HCT116 (cell line): ENCODE data around the gene GPR34. TPM values are rescaled to one million over a fixed set of nuclear protein-coding genes. Genes with fewer than 3 reads are reported as not detected.

ENCODE experiments used
- ATAC-seq: fragments of 200-7000 bp; cut with Tn5 transposase; 2 replicates; pipeline ENCODE4 v1.9.1; 2020; ENCODE audit warnings: mild to moderate bottlenecking, moderate library complexity
- BruUV-seq: library from RNA; stranded (reverse); fragments of 400-500 nt; replicated peaks from 2 replicates; lab custom pipeline; 2021; lab: Mats Ljungman, UMichigan
- CTCF ChIA-PET: fragments of 300-600 bp; sonication (Branson Sonifier 250); formaldehyde crosslinking; loops from one replicate; lab custom pipeline; 2021; ENCODE audit warnings: antibody characterized with exemption; lab: Charles Lee
- POLR2A ChIA-PET: fragments of 300-600, 350-600 bp; sonication (Branson Sonifier 250); formaldehyde crosslinking; loops from one replicate; lab custom pipeline; 2021; ENCODE audit warnings: antibody characterized with exemption; lab: Charles Lee
- RAD21 ChIA-PET, 2 experiments: fragments of 300-600 bp; sonication (Branson Sonifier 250); formaldehyde crosslinking; loops; one replicate each; lab custom pipeline; 2023; ENCODE audit warnings: low total read pairs in 2 of 2; ENCODE audit not compliant: uncharacterized antibody in 2 of 2, unreplicated experiment in 2 of 2, low non-redundant PET in 1 of 2; lab: Charles Lee
- DNase-seq: peaks from one replicate; pipeline ENCODE4 v3.0.0-alpha.2; 2010; ENCODE audit warnings: low read depth, low spot score
- H2AFZ ChIP-seq: fragments of 200-600 bp; shearing (Covaris generic), sonication (generic); 2 replicates; pipeline ENCODE4 v1.6.1; 2017; ENCODE audit warnings: low read depth, mixed run types, mixed read lengths, antibody characterized with exemption, low read length; ENCODE audit not compliant: poor library complexity, severe bottlenecking
- H3K27ac ChIP-seq: 2 replicates; pipeline ENCODE4 v1.5.1; 2012; ENCODE audit warnings: low read depth, low read length
- H3K27me3 ChIP-seq: fragments of 200-600 bp; sonication (generic); 2 replicates; pipeline ENCODE4 v1.6.1; 2016; ENCODE audit warnings: mixed run types, low read length, mixed read lengths; ENCODE audit not compliant: insufficient read depth
- H3K36me3 ChIP-seq, 2 experiments: fragments of 200-500 bp in 1 of 2; fragments of 200-600 bp in 1 of 2; sonication (Bioruptor generic) in 1 of 2; sonication (generic) in 1 of 2; 2 replicates each; pipeline versions ENCODE4 v1.5.1 to v1.6.1; 2014 to 2016; ENCODE audit warnings: low read length in 2 of 2, inconsistent platforms in 1 of 2, mixed read lengths in 1 of 2, mixed run types in 1 of 2; ENCODE audit not compliant: insufficient read depth in 2 of 2, control insufficient read depth in 1 of 2
- H3K4me1 ChIP-seq, 2 experiments: fragments of 200-600 bp in 1 of 2; sonication (generic) in 1 of 2; 2 replicates each; pipeline versions ENCODE4 v1.5.1 to v1.6.1; 2012 to 2017; ENCODE audit warnings: low read length in 2 of 2, inconsistent platforms in 1 of 2, mild to moderate bottlenecking in 1 of 2, mixed read lengths in 1 of 2, mixed run types in 1 of 2, moderate library complexity in 1 of 2; ENCODE audit not compliant: insufficient read depth in 2 of 2, control insufficient read depth in 1 of 2
- H3K4me2 ChIP-seq: fragments of 200-600 bp; sonication (generic); 2 replicates; pipeline ENCODE4 v1.6.1; 2017; ENCODE audit warnings: mixed run types, low read length, mixed read lengths
- H3K4me3 ChIP-seq, 2 experiments: fragments of 200-600 bp in 1 of 2; sonication (generic) in 1 of 2; replicated peaks in 1 of 2; 2 replicates each; pipeline ENCODE4 v1.5.1; 2011 to 2016; ENCODE audit warnings: low read length in 2 of 2, control low read depth in 1 of 2, low read depth in 1 of 2, mild to moderate bottlenecking in 1 of 2, mixed read lengths in 1 of 2, mixed run types in 1 of 2
- H3K79me2 ChIP-seq: fragments of 200-600 bp; sonication (generic); 2 replicates; pipeline ENCODE4 v1.6.1; 2017; ENCODE audit warnings: mild to moderate bottlenecking, mixed run types, low read length, moderate library complexity, mixed read lengths; ENCODE audit not compliant: insufficient read depth
- H3K9ac ChIP-seq: fragments of 200-600 bp; sonication (generic); 2 replicates; pipeline ENCODE4 v1.6.1; 2016; ENCODE audit warnings: low read length, mixed read lengths
- H3K9me2 ChIP-seq: fragments of 200-600 bp; sonication (generic), shearing (Covaris generic); 2 replicates; pipeline ENCODE4 v1.6.1; 2017; ENCODE audit warnings: mixed run types, mild to moderate bottlenecking, moderate library complexity; ENCODE audit not compliant: insufficient read depth
- H3K9me3 ChIP-seq, 2 experiments: fragments of 200-500 bp in 1 of 2; fragments of 200-600 bp in 1 of 2; sonication (Bioruptor generic) in 1 of 2; sonication (generic) in 1 of 2; 2 replicates each; pipeline ENCODE4 v1.6.1; 2014 to 2017; ENCODE audit warnings: low read length in 2 of 2, mixed read lengths in 2 of 2, inconsistent platforms in 1 of 2, low read depth in 1 of 2, mild to moderate bottlenecking in 1 of 2, mixed run types in 1 of 2, moderate library complexity in 1 of 2; ENCODE audit not compliant: control insufficient read depth in 1 of 2, insufficient read depth in 1 of 2
- H4K20me1 ChIP-seq: fragments of 200-600 bp; sonication (generic), shearing (Covaris generic); 2 replicates; pipeline ENCODE4 v1.6.1; 2017; ENCODE audit warnings: mixed run types, mild to moderate bottlenecking, moderate library complexity; ENCODE audit not compliant: insufficient read depth
- EGR1 ChIP-seq: IDR thresholded peaks from 2 replicates; pipeline ENCODE4 v1.6.1; 2012; ENCODE audit warnings: low read depth
- ELF1 ChIP-seq: IDR thresholded peaks from 2 replicates; pipeline ENCODE4 v1.6.1; 2012; ENCODE audit warnings: low read depth, borderline replicate concordance
- EZH2phosphoT487 ChIP-seq: fragments of 200-600 bp; IDR thresholded peaks from 2 replicates; pipeline ENCODE4 v1.6.1; 2018; ENCODE audit warnings: antibody characterized with exemption, borderline replicate concordance
- FOSL1 ChIP-seq: IDR thresholded peaks from 2 replicates; pipeline ENCODE4 v1.6.1; 2012; ENCODE audit warnings: low read depth
- POLR2A ChIP-seq: IDR thresholded peaks from 2 replicates; pipeline ENCODE4 v1.7.0; 2011; ENCODE audit warnings: borderline replicate concordance; ENCODE audit not compliant: insufficient read depth, insufficient read length; ENCODE audit errors: extremely low read depth
- POLR2AphosphoS5 ChIP-seq: IDR thresholded peaks from 2 replicates; pipeline ENCODE4 v1.6.1; 2011; ENCODE audit warnings: mild to moderate bottlenecking, low read depth, low read length, moderate library complexity
- SIN3A ChIP-seq: IDR thresholded peaks from 2 replicates; pipeline ENCODE4 v1.6.1; 2012; ENCODE audit warnings: low read depth
- SP1 ChIP-seq: IDR thresholded peaks from 2 replicates; pipeline ENCODE4 v1.6.1; 2012; ENCODE audit warnings: low read depth
- TCF7L2 ChIP-seq: IDR thresholded peaks from 2 replicates; pipeline ENCODE4 v1.7.0; 2011; ENCODE audit warnings: borderline replicate concordance, inconsistent platforms; ENCODE audit not compliant: insufficient read depth, insufficient read length; ENCODE audit errors: extremely low read depth
- YY1 ChIP-seq: IDR thresholded peaks from 2 replicates; pipeline ENCODE4 v1.6.1; 2011; ENCODE audit warnings: low read length, low read depth, moderate library complexity, mild to moderate bottlenecking; ENCODE audit not compliant: insufficient replicate concordance; ENCODE audit errors: extremely low read depth
- ZNF274 ChIP-seq: fragments of 200-500 bp; sonication (Bioruptor generic); IDR thresholded peaks from 2 replicates; pipeline ENCODE4 v1.6.1; 2014; ENCODE audit warnings: mild to moderate bottlenecking, low read depth, low read length, inconsistent platforms
- intact Hi-C: fragments of 100-400 bp; cut with micrococcal nuclease; formaldehyde crosslinking; loops from 2 replicates; pipeline ENCODE4 v1.10.0; 2022
- total RNA-seq: library from RNA; stranded (reverse); gene quantifications from one replicate; pipeline ENCODE4 v1.2.1, GENCODE V29; 2021; ENCODE audit not compliant: unreplicated experiment
- TF ChIP-seq, protein P1 (sequence below): IDR thresholded peaks from 2 replicates; pipeline ENCODE4 v1.6.1; 2012
- TF ChIP-seq, protein P2 (sequence below): IDR thresholded peaks from 2 replicates; pipeline ENCODE4 v1.6.1; 2012
- TF ChIP-seq, protein P3 (sequence below): IDR thresholded peaks from 2 replicates; pipeline ENCODE4 v1.6.1; 2011; ENCODE audit warnings: mild to moderate bottlenecking, low read length, moderate library complexity; ENCODE audit not compliant: insufficient replicate concordance; ENCODE audit errors: extremely low read depth

Gene GPR34
- total RNA-seq, 1 experiment from 2014 or later: not detected

DNA sequence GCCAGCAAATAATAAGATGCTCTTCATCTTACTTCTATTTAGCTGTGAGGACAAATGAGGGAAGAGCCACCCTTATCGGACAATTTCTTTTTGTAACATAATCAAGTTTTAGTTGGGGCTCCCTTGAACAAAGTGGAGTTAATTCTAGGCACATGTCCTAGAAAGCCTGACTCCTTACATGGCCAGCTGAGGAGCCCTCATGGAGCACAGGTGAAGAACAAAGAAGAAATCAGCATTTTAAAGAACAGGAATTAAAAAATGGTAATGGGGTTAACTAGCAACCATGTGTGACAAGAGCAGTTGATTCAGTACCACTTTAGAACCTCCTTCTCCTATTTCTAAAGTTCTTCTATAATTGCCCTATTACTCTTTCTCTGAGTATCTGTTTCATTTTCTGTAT is 51.1 kb downstream of the GPR34 start:
- CTCF ChIA-PET: no interaction called here
- no peaks in the 10 kb centered on the region for H3K27me3 ChIP-seq
- no peak for DNase-seq
- no peaks in the 10 kb centered on the region for H3K36me3 ChIP-seq
- H2AFZ ChIP-seq: no peak overlapping the region
- H3K79me2 ChIP-seq: no peaks in the 10 kb centered on the region
- H3K4me2 ChIP-seq: no peak overlapping the region
- no peak overlapping the region for H3K4me3 ChIP-seq
- ATAC-seq: no peak
- H3K27ac ChIP-seq: no peak overlapping the region
- no peak for TF ChIP-seq POLR2AphosphoS5
- no peak for TF ChIP-seq EGR1
- TF ChIP-seq TCF7L2: no peak
- no peak for TF ChIP-seq FOSL1
- TF ChIP-seq ZNF274: no peak
- no peak for TF ChIP-seq ELF1
- no peak for TF ChIP-seq YY1
- TF ChIP-seq, protein P1, sequence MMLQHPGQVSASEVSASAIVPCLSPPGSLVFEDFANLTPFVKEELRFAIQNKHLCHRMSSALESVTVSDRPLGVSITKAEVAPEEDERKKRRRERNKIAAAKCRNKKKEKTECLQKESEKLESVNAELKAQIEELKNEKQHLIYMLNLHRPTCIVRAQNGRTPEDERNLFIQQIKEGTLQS: no peak
- TF ChIP-seq SIN3A: no peak
- no peak for TF ChIP-seq EZH2phosphoT487
- TF ChIP-seq, protein P2, sequence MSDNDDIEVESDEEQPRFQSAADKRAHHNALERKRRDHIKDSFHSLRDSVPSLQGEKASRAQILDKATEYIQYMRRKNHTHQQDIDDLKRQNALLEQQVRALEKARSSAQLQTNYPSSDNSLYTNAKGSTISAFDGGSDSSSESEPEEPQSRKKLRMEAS: no peak
- no peak for TF ChIP-seq POLR2A
- no peak for TF ChIP-seq SP1
- TF ChIP-seq, protein P3, sequence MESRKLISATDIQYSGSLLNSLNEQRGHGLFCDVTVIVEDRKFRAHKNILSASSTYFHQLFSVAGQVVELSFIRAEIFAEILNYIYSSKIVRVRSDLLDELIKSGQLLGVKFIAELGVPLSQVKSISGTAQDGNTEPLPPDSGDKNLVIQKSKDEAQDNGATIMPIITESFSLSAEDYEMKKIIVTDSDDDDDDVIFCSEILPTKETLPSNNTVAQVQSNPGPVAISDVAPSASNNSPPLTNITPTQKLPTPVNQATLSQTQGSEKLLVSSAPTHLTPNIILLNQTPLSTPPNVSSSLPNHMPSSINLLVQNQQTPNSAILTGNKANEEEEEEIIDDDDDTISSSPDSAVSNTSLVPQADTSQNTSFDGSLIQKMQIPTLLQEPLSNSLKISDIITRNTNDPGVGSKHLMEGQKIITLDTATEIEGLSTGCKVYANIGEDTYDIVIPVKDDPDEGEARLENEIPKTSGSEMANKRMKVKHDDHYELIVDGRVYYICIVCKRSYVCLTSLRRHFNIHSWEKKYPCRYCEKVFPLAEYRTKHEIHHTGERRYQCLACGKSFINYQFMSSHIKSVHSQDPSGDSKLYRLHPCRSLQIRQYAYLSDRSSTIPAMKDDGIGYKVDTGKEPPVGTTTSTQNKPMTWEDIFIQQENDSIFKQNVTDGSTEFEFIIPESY: no peak
- no peaks in the 10 kb centered on the region for H3K4me1 ChIP-seq
- BruUV-seq: no TSS peak
- H4K20me1 ChIP-seq: no peaks in the 10 kb centered on the region
- POLR2A ChIA-PET: no interaction called here
- RAD21 ChIA-PET: no interaction called here
- no peaks in the 10 kb centered on the region for H3K9me2 ChIP-seq
- intact Hi-C loops: no loop called here
- no peak overlapping the region for H3K9ac ChIP-seq
- no peaks in the 10 kb centered on the region for H3K9me3 ChIP-seq

Other genes with a start within 250 kb of the GPR34 start
- gene NYX, start 241.6 kb upstream of the GPR34 start, total RNA-seq: not detected
- not detected for gene GPR82, start 35.2 kb downstream of the GPR34 start, total RNA-seq
- 39.0 TPM for gene CASK, start 234.6 kb downstream of the GPR34 start, total RNA-seq